Measurements from ENCODE around the gene ABCG2.

Gene ABCG2

DNA sequence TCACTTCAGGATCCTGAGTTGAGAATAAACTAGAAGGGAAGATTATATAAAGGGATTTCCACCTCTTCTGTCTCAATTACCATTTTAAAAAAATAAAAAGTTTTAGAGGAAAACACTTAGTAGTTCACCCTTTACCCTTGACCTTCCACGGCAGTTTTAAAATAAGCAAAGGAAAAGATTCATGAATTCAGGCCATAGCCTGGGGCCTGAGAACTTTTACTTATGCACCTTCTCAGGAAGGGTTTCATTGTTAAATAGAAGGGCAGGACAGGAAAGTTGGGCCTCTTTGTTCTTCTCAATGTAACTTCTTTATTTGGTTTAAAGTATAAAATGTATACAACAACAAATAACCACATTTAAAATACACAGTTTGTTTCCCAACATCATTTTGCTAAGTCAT lies 96.1 kb downstream of the ABCG2 start:
- Histone ChIP-seq H3K4me2 (ENCODE audit: low read depth, low read length, poor library complexity, severe bottlenecking) (no peak overlapping the region), H3K4me3 (ENCODE audit: low read length, poor library complexity, severe bottlenecking) (no peak overlapping the region), H3K4me1 (ENCODE audit: insufficient read depth, low read length, poor library complexity, severe bottlenecking) (no peaks in the 10 kb centered on the region), H4K20me1 (ENCODE audit: insufficient read depth, low read length, poor library complexity, severe bottlenecking) (no peaks in the 10 kb centered on the region), H3F3A (ENCODE audit: low read depth) (no peaks in the 10 kb centered on the region), H3K36me3 (ENCODE audit: insufficient read depth, low read length) (peaks cover 30% of the 10 kb centered on the region; the same call in 1 of the 2 replicates), H3K9me3 (ENCODE audit: insufficient read depth, low read depth, low read length) (no peaks in the 10 kb centered on the region), H3K9me2 (replicated peaks; ENCODE audit: low read depth, low read length) (no peaks in the 10 kb centered on the region), H2AFZ (ENCODE audit: low read length) (no peak overlapping the region), H3K9ac (ENCODE audit: low read depth, low read length, poor library complexity, severe bottlenecking) (no peak overlapping the region), H3K79me2 (ENCODE audit: insufficient read depth, low read length) (no peaks in the 10 kb centered on the region), H3K27me3 (ENCODE audit: insufficient read depth, low read length, poor library complexity, severe bottlenecking) (no peaks in the 10 kb centered on the region)
- TF ChIP-seq, protein P1, sequence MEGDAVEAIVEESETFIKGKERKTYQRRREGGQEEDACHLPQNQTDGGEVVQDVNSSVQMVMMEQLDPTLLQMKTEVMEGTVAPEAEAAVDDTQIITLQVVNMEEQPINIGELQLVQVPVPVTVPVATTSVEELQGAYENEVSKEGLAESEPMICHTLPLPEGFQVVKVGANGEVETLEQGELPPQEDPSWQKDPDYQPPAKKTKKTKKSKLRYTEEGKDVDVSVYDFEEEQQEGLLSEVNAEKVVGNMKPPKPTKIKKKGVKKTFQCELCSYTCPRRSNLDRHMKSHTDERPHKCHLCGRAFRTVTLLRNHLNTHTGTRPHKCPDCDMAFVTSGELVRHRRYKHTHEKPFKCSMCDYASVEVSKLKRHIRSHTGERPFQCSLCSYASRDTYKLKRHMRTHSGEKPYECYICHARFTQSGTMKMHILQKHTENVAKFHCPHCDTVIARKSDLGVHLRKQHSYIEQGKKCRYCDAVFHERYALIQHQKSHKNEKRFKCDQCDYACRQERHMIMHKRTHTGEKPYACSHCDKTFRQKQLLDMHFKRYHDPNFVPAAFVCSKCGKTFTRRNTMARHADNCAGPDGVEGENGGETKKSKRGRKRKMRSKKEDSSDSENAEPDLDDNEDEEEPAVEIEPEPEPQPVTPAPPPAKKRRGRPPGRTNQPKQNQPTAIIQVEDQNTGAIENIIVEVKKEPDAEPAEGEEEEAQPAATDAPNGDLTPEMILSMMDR (conservative IDR thresholded peaks at IDR 0.05; ENCODE audit: low read length): no peak
- no peak for TF ChIP-seq EZH2phosphoT487 (IDR thresholded peaks at IDR 0.05; ENCODE audit: borderline replicate concordance)

DNA sequence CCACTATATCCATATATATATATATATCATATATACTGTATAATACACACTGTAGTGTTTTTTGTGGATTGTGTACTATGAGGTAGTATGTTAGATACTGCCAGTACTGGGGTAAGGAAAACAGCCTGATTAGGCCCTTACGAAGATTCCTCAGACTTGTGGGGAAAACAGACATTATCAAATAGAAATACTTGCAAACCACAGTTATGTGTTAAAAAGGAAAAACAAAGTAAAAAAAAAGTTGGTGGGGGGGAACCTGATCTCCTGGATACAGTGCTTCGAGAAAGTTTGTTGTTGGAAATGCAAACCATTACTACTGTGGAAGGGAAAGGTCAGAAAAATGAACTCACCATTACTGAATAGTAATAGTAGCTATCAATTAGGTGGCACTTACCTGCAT lies 98.0 kb downstream of the ABCG2 start:
- Histone ChIP-seq H3K27me3 (ENCODE audit: insufficient read depth, low read length, poor library complexity, severe bottlenecking) (no peaks in the 10 kb centered on the region), H3F3A (ENCODE audit: low read depth) (no peaks in the 10 kb centered on the region), H3K9ac (ENCODE audit: low read depth, low read length, poor library complexity, severe bottlenecking) (no peak overlapping the region), H3K4me2 (ENCODE audit: low read depth, low read length, poor library complexity, severe bottlenecking) (no peak overlapping the region), H3K4me1 (ENCODE audit: insufficient read depth, low read length, poor library complexity, severe bottlenecking) (no peaks in the 10 kb centered on the region), H3K4me3 (ENCODE audit: low read length, poor library complexity, severe bottlenecking) (no peak overlapping the region), H3K79me2 (ENCODE audit: insufficient read depth, low read length) (no peaks in the 10 kb centered on the region), H4K20me1 (ENCODE audit: insufficient read depth, low read length, poor library complexity, severe bottlenecking) (no peaks in the 10 kb centered on the region), H3K9me3 (ENCODE audit: insufficient read depth, low read depth, low read length) (no peaks in the 10 kb centered on the region), H3K9me2 (replicated peaks; ENCODE audit: low read depth, low read length) (no peaks in the 10 kb centered on the region), H3K36me3 (ENCODE audit: insufficient read depth, low read length) (peaks cover 14% of the 10 kb centered on the region; the same call in 1 of the 2 replicates), H2AFZ (ENCODE audit: low read length) (no peak overlapping the region)
- no peak for TF ChIP-seq EZH2phosphoT487 (IDR thresholded peaks at IDR 0.05; ENCODE audit: borderline replicate concordance)
- TF ChIP-seq, protein P1 (conservative IDR thresholded peaks at IDR 0.05; ENCODE audit: low read length): no peak

DNA sequence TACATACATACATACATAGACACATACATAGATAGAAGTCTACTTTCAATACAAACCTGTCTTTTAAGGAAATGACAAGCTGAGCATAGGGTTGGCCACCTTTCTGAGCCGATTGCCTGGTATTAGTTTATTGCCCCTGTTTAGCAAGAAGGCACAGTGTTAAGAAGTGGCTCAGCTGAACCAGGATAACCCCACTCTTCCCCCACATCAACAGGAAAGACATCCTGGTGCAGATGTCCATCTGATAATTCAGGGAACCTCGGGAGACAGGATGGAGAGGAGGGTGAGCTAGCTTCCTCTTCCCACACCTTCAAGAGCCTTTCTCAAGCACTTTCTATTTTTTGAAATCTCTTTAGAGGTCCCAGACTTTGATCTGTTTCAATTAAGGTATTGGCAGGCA lies 98.7 kb downstream of the ABCG2 start:
- Histone ChIP-seq H3K27me3 (ENCODE audit: insufficient read depth, low read length, poor library complexity, severe bottlenecking) (no peaks in the 10 kb centered on the region), H3K4me2 (ENCODE audit: low read depth, low read length, poor library complexity, severe bottlenecking) (no peak overlapping the region), H3K9me2 (replicated peaks; ENCODE audit: low read depth, low read length) (no peaks in the 10 kb centered on the region), H3K9me3 (ENCODE audit: insufficient read depth, low read depth, low read length) (no peaks in the 10 kb centered on the region), H3K79me2 (ENCODE audit: insufficient read depth, low read length) (no peaks in the 10 kb centered on the region), H3K9ac (ENCODE audit: low read depth, low read length, poor library complexity, severe bottlenecking) (no peak overlapping the region), H3K36me3 (ENCODE audit: insufficient read depth, low read length) (peaks cover 8% of the 10 kb centered on the region; the same call in 1 of the 2 replicates), H3F3A (ENCODE audit: low read depth) (no peaks in the 10 kb centered on the region), H3K4me3 (ENCODE audit: low read length, poor library complexity, severe bottlenecking) (no peak overlapping the region), H2AFZ (ENCODE audit: low read length) (no peak overlapping the region), H3K4me1 (ENCODE audit: insufficient read depth, low read length, poor library complexity, severe bottlenecking) (no peaks in the 10 kb centered on the region), H4K20me1 (ENCODE audit: insufficient read depth, low read length, poor library complexity, severe bottlenecking) (no peaks in the 10 kb centered on the region)
- TF ChIP-seq, protein P1 (conservative IDR thresholded peaks at IDR 0.05; ENCODE audit: low read length): no peak
- no peak for TF ChIP-seq EZH2phosphoT487 (IDR thresholded peaks at IDR 0.05; ENCODE audit: borderline replicate concordance)

Data from Loucy (cell line).